Neural progenitor cell (in vitro differentiated cells): ENCODE measurements around the gene PACRG.

Experiments used
- EZH2 ChIP-seq: fragments of 200-600 bp; sonication (generic); IDR thresholded peaks from 2 replicates; pipeline ENCODE4 v1.6.1; 2017; ENCODE audit warnings: antibody characterized with exemption, mild to moderate bottlenecking, moderate library complexity
- EZH2phosphoT487 ChIP-seq: fragments of 200-600 bp; sonication (generic); IDR thresholded peaks from 2 replicates; pipeline ENCODE4 v1.6.1; 2017; ENCODE audit warnings: antibody characterized with exemption
- TF ChIP-seq, protein P1 (sequence below): fragments of 200-600 bp; sonication (generic); IDR thresholded peaks from 2 replicates; pipeline ENCODE4 v1.5.1; 2017; ENCODE audit warnings: antibody characterized with exemption, mild to moderate bottlenecking

DNA sequence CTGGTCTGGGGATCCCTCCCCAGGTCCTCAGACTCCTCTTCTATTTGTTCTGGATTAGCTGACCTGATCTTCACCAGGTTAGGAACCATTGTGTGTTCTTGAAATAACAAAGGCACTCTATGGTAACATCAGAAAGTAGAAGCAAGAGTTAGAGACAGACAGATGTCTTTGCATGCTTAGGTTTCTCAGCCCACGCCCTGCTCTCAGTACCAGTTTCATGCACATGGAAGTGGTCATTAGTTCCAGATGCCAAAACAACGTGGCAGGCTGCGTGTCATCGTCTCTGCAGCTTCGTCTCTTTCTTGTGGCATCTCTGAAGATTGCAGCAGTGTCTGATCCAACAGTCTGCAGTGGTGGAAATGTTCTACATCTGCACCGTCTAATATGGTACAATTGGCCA lies 89.4 kb downstream of the PACRG start:
- TF ChIP-seq, protein P1, sequence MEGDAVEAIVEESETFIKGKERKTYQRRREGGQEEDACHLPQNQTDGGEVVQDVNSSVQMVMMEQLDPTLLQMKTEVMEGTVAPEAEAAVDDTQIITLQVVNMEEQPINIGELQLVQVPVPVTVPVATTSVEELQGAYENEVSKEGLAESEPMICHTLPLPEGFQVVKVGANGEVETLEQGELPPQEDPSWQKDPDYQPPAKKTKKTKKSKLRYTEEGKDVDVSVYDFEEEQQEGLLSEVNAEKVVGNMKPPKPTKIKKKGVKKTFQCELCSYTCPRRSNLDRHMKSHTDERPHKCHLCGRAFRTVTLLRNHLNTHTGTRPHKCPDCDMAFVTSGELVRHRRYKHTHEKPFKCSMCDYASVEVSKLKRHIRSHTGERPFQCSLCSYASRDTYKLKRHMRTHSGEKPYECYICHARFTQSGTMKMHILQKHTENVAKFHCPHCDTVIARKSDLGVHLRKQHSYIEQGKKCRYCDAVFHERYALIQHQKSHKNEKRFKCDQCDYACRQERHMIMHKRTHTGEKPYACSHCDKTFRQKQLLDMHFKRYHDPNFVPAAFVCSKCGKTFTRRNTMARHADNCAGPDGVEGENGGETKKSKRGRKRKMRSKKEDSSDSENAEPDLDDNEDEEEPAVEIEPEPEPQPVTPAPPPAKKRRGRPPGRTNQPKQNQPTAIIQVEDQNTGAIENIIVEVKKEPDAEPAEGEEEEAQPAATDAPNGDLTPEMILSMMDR: no peak
- TF ChIP-seq EZH2phosphoT487: no peak
- TF ChIP-seq EZH2: no peak
